A204.1 (cell line): Measurements from ENCODE around the gene SLC25A24.
"Not testable (repeated sequence)": the region's sequence is repeated elsewhere in the genome, so short reads cannot be mapped to it uniquely, and the experiment has no call there.

Experiments
- FAIRE-seq: peaks from 2 replicates; lab custom pipeline; 2012; peaks lifted over from hg19 to GRCh38; lab: Jason Lieb, UNC

SLC25A24 gene

DNA sequence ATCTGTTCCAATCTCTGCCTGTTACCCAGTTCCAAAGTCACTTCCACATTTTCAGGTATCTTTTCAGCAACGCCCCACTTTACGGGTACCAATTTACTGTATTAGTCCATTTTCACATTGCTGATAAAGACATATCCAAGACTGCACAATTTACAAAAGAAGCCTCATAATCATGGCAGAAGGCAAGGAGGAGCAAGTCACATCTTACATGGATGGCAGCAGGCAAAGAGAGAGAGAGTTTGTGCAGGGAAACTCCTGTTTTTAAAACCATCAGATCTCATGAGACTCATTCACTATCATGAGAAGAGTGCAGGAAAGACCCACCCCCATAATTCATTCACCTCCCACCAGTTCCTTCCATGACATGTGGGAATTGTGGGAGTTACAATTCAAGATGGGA lies 67.0 kb downstream of the SLC25A24 start:
- FAIRE-seq = not testable (repeated sequence)

GRCh38 chr1:108132367-108132766 lies 67.8 kb downstream of the SLC25A24 start:
- FAIRE-seq = not testable (repeated sequence)

GRCh38 chr1:108131281-108131680 lies 68.9 kb downstream of the SLC25A24 start:
- not testable (repeated sequence) for FAIRE-seq

GRCh38 chr1:108130794-108131193 lies 69.3 kb downstream of the SLC25A24 start:
- FAIRE-seq = no peak

DNA sequence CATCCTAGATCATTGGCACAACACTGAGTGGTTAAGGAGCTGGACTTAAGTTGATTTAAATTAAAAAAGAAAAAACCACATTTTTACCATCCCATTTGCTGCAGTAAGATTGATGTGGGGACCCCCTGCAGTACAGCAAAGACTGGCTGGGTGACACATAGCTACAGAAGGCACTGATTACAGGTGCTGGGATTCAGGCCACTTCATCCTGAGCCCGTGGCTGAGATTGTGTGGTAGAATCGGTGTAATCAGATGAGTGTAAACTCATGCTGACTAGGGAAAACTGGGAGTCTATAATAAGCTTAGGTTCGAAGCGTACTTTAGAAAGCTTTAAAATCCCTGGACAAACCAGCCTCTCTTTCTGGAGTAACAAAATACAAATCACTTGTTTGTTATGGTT lies 70.1 kb downstream of the SLC25A24 start:
- no peak for FAIRE-seq

DNA sequence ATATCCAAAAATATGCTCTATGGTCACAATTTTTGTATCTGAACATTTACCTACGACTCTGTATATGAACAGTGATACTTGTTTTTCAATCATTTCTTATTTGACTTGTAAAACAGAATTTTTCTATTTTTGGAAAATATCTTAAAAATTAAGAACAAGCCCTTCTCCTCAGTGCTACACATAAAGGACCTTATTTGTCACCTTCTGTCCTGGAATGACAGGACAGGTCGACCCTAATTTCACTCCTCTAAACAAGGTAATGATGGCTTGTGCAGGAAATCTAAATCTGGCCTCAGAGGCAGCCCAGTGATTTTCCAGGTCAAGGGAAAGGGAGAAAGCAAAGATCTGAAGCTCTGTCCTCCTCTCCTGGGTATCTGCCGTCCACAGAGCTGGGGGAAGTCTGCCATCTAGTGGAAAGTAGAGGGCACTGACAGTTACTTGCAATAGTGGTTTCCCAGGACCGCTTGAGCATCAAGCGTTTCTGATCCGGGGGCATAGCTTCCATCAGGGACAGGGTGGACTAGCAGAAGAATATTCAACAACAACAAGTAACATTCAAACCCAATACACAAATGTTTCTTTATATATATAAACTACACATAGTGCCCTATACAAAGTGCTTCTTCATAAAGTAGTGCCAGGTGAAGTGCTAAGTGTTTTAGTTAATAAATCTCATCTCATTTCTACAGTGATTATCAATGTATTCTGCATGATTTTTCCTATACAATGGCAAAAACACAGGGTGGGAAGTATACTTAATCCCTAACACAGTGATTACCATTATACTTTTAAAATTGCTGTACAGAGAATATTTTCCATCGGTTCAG lies 74.6 kb downstream of the SLC25A24 start:
- peak; percentile 35 for FAIRE-seq

- no peak for FAIRE-seq
These were observed 75.4 kb downstream of the SLC25A24 start for GRCh38 chr1:108124622-108125311.

GRCh38 chr1:108124023-108124422 lies 76.1 kb downstream of the SLC25A24 start:
- no peak for FAIRE-seq

GRCh38 chr1:108121358-108122143 lies 78.6 kb downstream of the SLC25A24 start:
- no peak for FAIRE-seq

DNA sequence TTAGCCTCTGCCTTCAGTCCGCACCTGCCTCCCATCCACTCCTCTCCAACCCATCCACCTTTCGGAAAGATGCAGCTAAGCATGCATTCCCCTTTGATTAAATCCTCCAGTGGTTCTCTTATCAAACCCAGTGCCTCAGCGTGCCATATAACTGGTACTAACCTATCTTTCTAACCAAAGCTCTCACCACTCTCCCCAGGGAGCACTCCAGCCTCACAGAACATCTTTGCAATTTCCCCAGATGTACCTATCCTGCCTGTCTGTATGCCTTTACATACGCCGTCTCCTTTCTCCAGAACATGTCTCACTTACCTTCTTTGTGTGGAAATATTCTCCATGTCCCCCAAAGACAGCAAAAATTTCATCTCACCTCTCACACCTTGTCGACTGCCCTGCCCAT lies 80.0 kb downstream of the SLC25A24 start:
- no peak for FAIRE-seq

GRCh38 chr1:108119500-108119899 lies 80.6 kb downstream of the SLC25A24 start:
- FAIRE-seq = no peak

GRCh38 chr1:108117945-108118902 lies 81.9 kb downstream of the SLC25A24 start:
- no peak for FAIRE-seq

GRCh38 chr1:108117237-108117636 lies 82.9 kb downstream of the SLC25A24 start:
- FAIRE-seq = no peak

- no peak for FAIRE-seq
These were observed 86.0 kb downstream of the SLC25A24 start for GRCh38 chr1:108114033-108114599.

DNA sequence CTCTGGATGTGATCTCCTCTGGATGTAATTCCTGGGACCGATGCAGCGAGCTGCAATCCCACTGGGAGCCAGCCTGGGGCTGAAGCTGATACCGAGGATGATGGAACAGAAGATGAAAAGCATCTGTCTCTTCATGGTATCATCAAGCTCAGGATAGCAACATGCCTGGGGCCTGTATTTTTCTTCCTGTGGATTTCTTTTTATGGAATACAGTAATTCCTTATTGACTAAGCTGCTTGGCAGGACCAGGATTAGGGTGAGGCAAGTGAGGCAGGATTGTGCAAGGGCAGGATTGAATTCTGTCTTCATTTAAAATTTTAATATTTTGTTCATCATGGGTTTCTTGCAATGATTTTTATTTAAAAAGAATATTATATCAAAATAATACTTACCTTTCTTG lies 86.6 kb downstream of the SLC25A24 start:
- no peak for FAIRE-seq

DNA sequence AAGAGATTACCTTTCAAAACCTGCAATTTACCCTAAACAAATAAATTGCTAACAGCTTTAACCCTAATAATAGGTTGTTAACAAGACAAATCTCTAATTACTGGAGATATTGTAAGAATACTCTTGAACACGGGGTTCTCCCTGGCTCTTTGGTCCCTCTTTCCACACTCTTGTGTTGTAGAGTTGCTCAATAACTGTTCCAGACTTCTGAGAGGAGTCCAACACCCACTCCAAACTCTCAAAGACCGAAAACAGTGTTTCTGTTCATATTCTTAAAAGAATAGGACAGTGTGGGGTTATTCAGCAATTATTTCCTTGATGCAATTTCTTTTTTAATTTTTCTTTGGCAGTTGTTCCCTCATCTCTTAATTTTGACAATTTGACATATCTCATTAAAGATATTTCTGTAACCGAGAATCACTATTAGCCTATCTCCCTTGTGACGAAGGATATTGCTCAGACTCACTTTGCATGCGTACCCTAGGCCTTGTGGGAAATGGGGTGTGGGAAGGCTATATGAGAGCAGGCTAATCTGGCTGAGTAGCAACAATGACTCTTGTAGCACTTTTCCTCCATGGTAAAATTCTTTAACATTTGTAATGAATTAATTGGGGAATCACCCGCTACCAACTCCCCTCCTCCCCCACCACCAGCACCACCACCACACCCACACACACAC lies 90.7 kb downstream of the SLC25A24 start:
- FAIRE-seq = no peak

DNA sequence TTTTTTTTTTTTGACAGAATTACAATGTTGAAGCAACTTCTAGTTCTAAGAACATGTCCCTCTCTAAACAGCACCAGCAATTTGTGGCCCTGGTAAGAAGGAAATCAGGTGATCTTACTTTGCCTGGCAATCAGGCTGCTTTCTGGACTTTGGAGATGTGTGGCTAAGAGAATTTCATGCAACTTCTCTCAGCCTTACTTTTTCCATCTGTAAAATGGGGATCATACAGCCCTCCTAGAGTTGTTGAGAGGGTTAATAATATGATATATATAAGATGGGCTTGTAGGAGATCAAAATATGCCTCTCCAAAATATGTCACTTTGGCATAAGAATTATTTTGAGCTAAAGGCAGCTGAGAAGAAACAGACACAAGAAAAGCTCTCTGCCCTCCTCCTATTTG lies 92.0 kb downstream of the SLC25A24 start:
- FAIRE-seq = no peak

DNA sequence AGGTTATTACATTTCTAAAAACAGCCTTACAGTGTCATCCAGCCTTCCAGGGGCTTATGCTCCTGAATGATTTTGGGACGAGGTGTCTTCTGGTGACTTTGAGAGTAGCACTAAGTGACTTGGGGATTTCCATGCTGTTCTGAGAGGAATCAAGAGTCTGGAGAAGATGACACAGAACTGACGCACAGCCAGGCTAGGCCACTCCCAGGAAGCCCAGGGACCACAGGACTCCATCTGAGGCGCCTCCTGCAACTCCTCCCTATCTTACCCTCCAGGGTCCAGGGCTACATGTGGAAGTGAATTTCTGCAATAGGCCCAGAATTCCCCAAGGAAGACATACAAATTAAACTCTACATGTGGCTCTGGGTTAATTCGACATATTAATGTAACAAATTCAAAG lies 92.5 kb downstream of the SLC25A24 start:
- FAIRE-seq = no peak

- FAIRE-seq = no peak
These were observed 93.4 kb downstream of the SLC25A24 start for GRCh38 chr1:108106775-108107174.

DNA sequence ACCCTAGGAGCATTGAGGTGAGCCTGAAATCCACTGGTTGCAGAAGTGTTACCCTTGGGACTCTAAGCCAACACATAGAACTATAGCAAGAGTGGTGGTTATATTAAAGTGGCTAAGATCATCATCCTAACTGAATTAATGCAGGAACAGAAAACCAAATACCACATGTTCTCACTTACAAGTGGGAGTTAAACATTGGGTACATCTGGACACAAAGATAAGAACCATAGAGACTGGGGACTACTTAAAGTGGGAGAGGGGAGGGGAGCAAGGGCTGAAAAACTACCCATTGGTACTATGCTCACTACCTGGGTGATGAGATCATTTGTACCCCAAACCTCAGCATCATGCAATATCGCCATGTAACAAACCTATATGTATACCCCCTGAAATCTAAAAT lies 100.0 kb downstream of the SLC25A24 start:
- FAIRE-seq = no peak

GRCh38 chr1:108097018-108097417 lies 103.1 kb downstream of the SLC25A24 start:
- no peak for FAIRE-seq
